Raji (cell line): ENCODE results near the gene TMEM259.

ENCODE experiments used
- POLR2A ChIP-seq: IDR thresholded peaks from 2 replicates; pipeline ENCODE4 v1.6.1; 2011; ENCODE audit warnings: low read depth, low read length, control low read depth; ENCODE audit not compliant: insufficient read depth

TMEM259 gene

GRCh38 chr19:979318-979741, 41.6 kb downstream of the TMEM259 start:
- TF ChIP-seq POLR2A = no peak

GRCh38 chr19:977058-977464, 43.9 kb downstream of the TMEM259 start:
- no peak for TF ChIP-seq POLR2A

DNA sequence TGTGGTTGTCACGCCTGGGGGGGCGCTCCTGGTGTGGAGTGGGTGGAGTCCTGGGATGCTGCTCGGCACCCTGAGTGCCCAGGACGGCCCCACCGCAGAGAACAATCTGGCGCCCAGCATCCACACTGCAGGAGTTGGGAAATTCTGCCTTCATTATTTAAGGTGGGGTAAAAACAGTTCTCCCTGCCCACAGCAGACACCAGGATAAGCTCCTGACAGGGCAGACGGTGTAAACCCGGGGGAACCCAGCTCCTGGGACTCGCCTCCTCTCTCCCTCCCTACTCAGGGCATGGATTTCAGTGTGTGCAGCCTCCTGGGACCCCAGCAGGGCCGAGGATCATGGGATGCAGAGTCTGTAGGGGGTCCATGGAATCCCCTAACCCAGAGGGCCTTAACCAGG, 44.4 kb downstream of the TMEM259 start:
- no peak for TF ChIP-seq POLR2A

- no peak for TF ChIP-seq POLR2A
These were observed 46.2 kb downstream of the TMEM259 start for GRCh38 chr19:974564-975257.

- TF ChIP-seq POLR2A = no peak
These were observed 47.0 kb downstream of the TMEM259 start for GRCh38 chr19:973726-974563.

GRCh38 chr19:972281-972680, 48.6 kb downstream of the TMEM259 start:
- TF ChIP-seq POLR2A = no peak

GRCh38 chr19:971795-972194, 49.1 kb downstream of the TMEM259 start:
- TF ChIP-seq POLR2A = no peak

- no peak for TF ChIP-seq POLR2A
These were observed 50.2 kb downstream of the TMEM259 start for GRCh38 chr19:970695-971094.

- no peak for TF ChIP-seq POLR2A
These were observed 54.3 kb downstream of the TMEM259 start for GRCh38 chr19:966485-967088.

GRCh38 chr19:964761-965694, 55.9 kb downstream of the TMEM259 start:
- no peak for TF ChIP-seq POLR2A

GRCh38 chr19:964116-964520, 56.8 kb downstream of the TMEM259 start:
- TF ChIP-seq POLR2A = no peak

DNA sequence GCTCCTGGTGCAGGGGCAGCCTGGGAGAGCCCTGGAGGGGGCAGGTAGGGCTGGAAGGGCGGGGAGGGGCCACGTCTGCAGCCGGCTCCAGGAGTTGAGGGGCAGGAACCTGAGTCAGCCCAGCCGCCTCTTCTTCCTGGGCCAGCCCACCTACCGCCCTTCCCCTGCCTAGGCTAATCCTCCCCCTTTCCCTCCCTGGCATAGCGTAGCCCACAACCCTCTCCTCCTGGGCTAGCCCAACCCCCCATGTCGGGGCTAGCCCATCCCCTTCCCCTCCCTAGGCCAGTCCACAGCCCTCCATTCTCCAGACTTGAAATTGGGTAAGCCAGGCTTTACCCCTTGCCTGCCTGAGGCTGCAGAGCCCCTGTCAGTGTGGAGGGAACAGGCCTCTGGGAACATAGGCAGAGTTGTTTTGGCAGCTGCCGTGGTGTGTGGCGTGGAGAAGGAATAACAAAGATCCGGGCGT, 57.4 kb downstream of the TMEM259 start:
- no peak for TF ChIP-seq POLR2A

- no peak for TF ChIP-seq POLR2A
These were observed 58.1 kb downstream of the TMEM259 start for GRCh38 chr19:962683-963400.
